Keratinocyte (primary cell): ENCODE data around the gene MAN1C1. TPM values are rescaled to one million over a fixed set of nuclear protein-coding genes. Genes with fewer than 3 reads are reported as not detected.

Experiments
- DNase-seq: peaks from one replicate; pipeline ENCODE4 v3.0.0-alpha.2; 2011; ENCODE audit warnings: low read depth, missing footprints, low spot score
- FAIRE-seq: peaks from 2 replicates; lab custom pipeline; 2011; peaks lifted over from hg19 to GRCh38; lab: Jason Lieb, UNC
- H2AFZ ChIP-seq: 2 replicates; pipeline ENCODE4 v1.6.0; 2012; ENCODE audit warnings: low read length, control low read depth, inconsistent platforms; ENCODE audit not compliant: control insufficient read depth
- H3K27ac ChIP-seq: 2 replicates; pipeline ENCODE4 v1.5.1; 2011; ENCODE audit warnings: low read length; ENCODE audit not compliant: control insufficient read depth, insufficient read depth
- H3K27me3 ChIP-seq: 3 replicates; pipeline ENCODE4 v1.6.0; 2011; ENCODE audit warnings: low read length; ENCODE audit not compliant: control insufficient read depth, insufficient read depth; ENCODE audit errors: extremely low read depth
- H3K36me3 ChIP-seq, 2 experiments: 2 replicates in 1 of 2; 3 replicates in 1 of 2; pipeline ENCODE4 v1.5.1; 2011; ENCODE audit warnings: low read length in 2 of 2, mild to moderate bottlenecking in 1 of 2; ENCODE audit not compliant: control insufficient read depth in 2 of 2, insufficient read depth in 2 of 2; ENCODE audit errors: extremely low read depth in 1 of 2
- H3K4me1 ChIP-seq: 3 replicates; pipeline ENCODE4 v1.5.1; 2011; ENCODE audit warnings: low read length; ENCODE audit not compliant: control insufficient read depth, insufficient read depth; ENCODE audit errors: extremely low read depth
- H3K4me2 ChIP-seq: 3 replicates; pipeline ENCODE4 v1.6.0; 2011; ENCODE audit warnings: low read depth, low read length; ENCODE audit not compliant: control insufficient read depth, insufficient read depth; ENCODE audit errors: extremely low read depth
- H3K4me3 ChIP-seq, 3 experiments: fragments of 200-600 bp in 1 of 3; sonication (generic) in 1 of 3; 2 replicates in 2 of 3; 3 replicates in 1 of 3; pipeline ENCODE4 v1.5.1; 2011 to 2016; ENCODE audit warnings: low read length in 3 of 3, mild to moderate bottlenecking in 3 of 3, control low read depth in 2 of 3, inconsistent platforms in 1 of 3, low read depth in 1 of 3, mixed read lengths in 1 of 3, mixed run types in 1 of 3, moderate library complexity in 1 of 3; ENCODE audit not compliant: control insufficient read depth in 2 of 3, insufficient read depth in 2 of 3; ENCODE audit errors: extremely low read depth in 1 of 3
- H3K79me2 ChIP-seq: 2 replicates; pipeline ENCODE4 v1.6.0; 2012; ENCODE audit warnings: low read length; ENCODE audit not compliant: control insufficient read depth, insufficient read depth
- H3K9ac ChIP-seq: 3 replicates; pipeline ENCODE4 v1.6.0; 2011; ENCODE audit warnings: low read length; ENCODE audit not compliant: control insufficient read depth, insufficient read depth; ENCODE audit errors: extremely low read depth
- H3K9me1 ChIP-seq: 3 replicates; pipeline ENCODE4 v1.6.0; 2011; ENCODE audit warnings: low read length; ENCODE audit not compliant: control insufficient read depth, insufficient read depth; ENCODE audit errors: extremely low read depth
- H3K9me3 ChIP-seq: 2 replicates; pipeline ENCODE4 v1.5.1; 2012; ENCODE audit warnings: low read depth, low read length; ENCODE audit not compliant: control insufficient read depth
- H4K20me1 ChIP-seq: 3 replicates; pipeline ENCODE4 v1.6.0; 2011; ENCODE audit warnings: low read length; ENCODE audit not compliant: control insufficient read depth, insufficient read depth; ENCODE audit errors: extremely low read depth
- CTCF ChIP-seq, 3 experiments: IDR thresholded peaks in 1 of 3; conservative IDR thresholded peaks in 1 of 3; optimal IDR thresholded peaks in 1 of 3; 2 replicates in 2 of 3; 3 replicates in 1 of 3; pipeline versions ENCODE3 to v1.5.1; 2011; ENCODE audit warnings: low read length in 3 of 3, mild to moderate bottlenecking in 3 of 3, moderate library complexity in 2 of 3, control low read depth in 1 of 3, inconsistent platforms in 1 of 3; ENCODE audit not compliant: insufficient read depth in 2 of 3; ENCODE audit errors: extremely low read depth in 1 of 3
- EZH2 ChIP-seq: IDR thresholded peaks from one replicate; pipeline ENCODE4 v1.6.1; 2012; ENCODE audit warnings: inconsistent platforms, mild to moderate bottlenecking, low read length, moderate library complexity
- dilution Hi-C: fragments of 300-500 bp; cut with MboI; formaldehyde crosslinking; loops from one replicate; pipeline ENCODE4 v1.7.0; 2020; ENCODE audit warnings: low sequenced_read_pairs; ENCODE audit not compliant: extremely low pct_ligation_motif_present
- polyA plus RNA-seq, 5 experiments: library from polyadenylated mRNA; depleted of rRNA in 3 of 5; stranded (reverse) in 3 of 5; stranded (forward) in 1 of 5; unstranded in 1 of 5; fragments of >200 nt; gene quantifications; 1 replicate in 1 of 5; 2 replicates in 3 of 5; 3 replicates in 1 of 5; pipeline versions ENCODE4 v1.2.1 to v1.2.3, GENCODE V29; 2011 to 2012; ENCODE audit warnings: missing spikeins in 2 of 5, low read depth in 1 of 5, low replicate concordance in 1 of 5

Gene MAN1C1
- polyA plus RNA-seq, 1 donor (not counting 4 experiments of a cell fraction or from before 2014, with no cell fraction given): 0.07 TPM

DNA sequence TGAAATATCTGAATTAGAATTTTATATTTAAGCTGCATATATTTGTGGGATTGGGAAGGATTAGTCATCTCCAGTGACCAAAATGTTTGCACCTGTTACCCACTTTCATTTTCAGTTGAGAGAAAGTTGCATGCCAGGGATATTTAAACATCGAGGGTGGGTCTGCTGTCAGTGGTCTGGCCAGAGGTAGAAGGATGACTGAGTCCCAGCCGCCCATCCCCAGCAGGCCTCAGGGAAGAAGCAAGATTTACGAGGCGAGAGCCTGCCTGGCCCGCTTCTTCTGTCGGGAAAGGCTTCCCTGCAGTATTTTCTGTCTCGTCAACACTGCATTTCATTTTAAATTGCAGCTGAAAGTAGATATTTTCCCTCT lies 1.4 kb upstream of the MAN1C1 start:
- Histone ChIP-seq H3K9ac (no peak overlapping the region), H3K36me3 (no peaks in the 10 kb centered on the region), H3K4me2 (peak overlapping the region; percentile 66), H3K4me3 (no peak overlapping the region), H3K27me3 (peaks cover 55% of the 10 kb centered on the region), H3K27ac (no peak overlapping the region), H3K79me2 (no peaks in the 10 kb centered on the region), H4K20me1 (no peaks in the 10 kb centered on the region), H2AFZ (no peak overlapping the region), H3K4me1 (peaks cover 3% of the 10 kb centered on the region), H3K9me1 (no peaks in the 10 kb centered on the region), H3K9me3 (no peaks in the 10 kb centered on the region)
- DNase-seq (no peak), FAIRE-seq (no peak)
- dilution Hi-C loops: no loop called here
- TF ChIP-seq CTCF (optimal IDR thresholded peaks at IDR 0.05 in 1 of 3, IDR thresholded peaks at IDR 0.05 in 1 of 3, conservative IDR thresholded peaks at IDR 0.05 in 1 of 3; ENCODE audit: extremely low read depth in 1 of 3, insufficient read depth in 2 of 3, low read length in 3 of 3) (no peak), EZH2 (no peak)

GRCh38 chr1:25615563-25616094 lies 962 bp upstream of the MAN1C1 start:
- H3K4me3 ChIP-seq: no peak overlapping the region
- H4K20me1 ChIP-seq: no peaks in the 10 kb centered on the region
- H3K27ac ChIP-seq: no peak overlapping the region
- FAIRE-seq (no peak), DNase-seq (no peak)
- peaks cover 3% of the 10 kb centered on the region for H3K4me1 ChIP-seq
- no peaks in the 10 kb centered on the region for H3K79me2 ChIP-seq
- H3K36me3 ChIP-seq: no peaks in the 10 kb centered on the region
- no peak overlapping the region for H3K9ac ChIP-seq
- H3K4me2 ChIP-seq: peak overlapping the region; percentile 66
- TF ChIP-seq CTCF (optimal IDR thresholded peaks at IDR 0.05 in 1 of 3, IDR thresholded peaks at IDR 0.05 in 1 of 3, conservative IDR thresholded peaks at IDR 0.05 in 1 of 3; ENCODE audit: extremely low read depth in 1 of 3, insufficient read depth in 2 of 3, low read length in 3 of 3): no peak
- TF ChIP-seq EZH2: no peak
- no peaks in the 10 kb centered on the region for H3K9me1 ChIP-seq
- H2AFZ ChIP-seq: no peak overlapping the region
- peaks cover 60% of the 10 kb centered on the region for H3K27me3 ChIP-seq
- H3K9me3 ChIP-seq: no peaks in the 10 kb centered on the region
- dilution Hi-C loops: no loop called here
